HFF-Myc (cell line): ENCODE results near the gene ZCCHC24.

Experiments used
- DNase-seq: peaks from one replicate; pipeline ENCODE4 v3.0.0-alpha.2; 2011; ENCODE audit warnings: low read depth; ENCODE audit errors: extremely low read depth
- H3K4me3 ChIP-seq: replicated peaks from 2 replicates; pipeline ENCODE4 v1.5.1; 2011; ENCODE audit warnings: low read depth, mild to moderate bottlenecking, control low read depth, low read length
- CTCF ChIP-seq: IDR thresholded peaks from 2 replicates; pipeline ENCODE4 v1.5.1; 2012; ENCODE audit warnings: mild to moderate bottlenecking, low read depth, low read length, control low read depth; ENCODE audit errors: missing control alignments

ZCCHC24 gene

GRCh38 chr10:79360499-79361342 lies 84.7 kb downstream of the ZCCHC24 start:
- TF ChIP-seq CTCF = no peak
- H3K4me3 ChIP-seq = no peak overlapping the region
- DNase-seq = no peak

- no peak for DNase-seq
- no peak overlapping the region for H3K4me3 ChIP-seq
- no peak for TF ChIP-seq CTCF
Observed at GRCh38 chr10:79359816-79360498, 85.5 kb downstream of the ZCCHC24 start.

- TF ChIP-seq CTCF = no peak
- H3K4me3 ChIP-seq = no peak overlapping the region
- DNase-seq = no peak
Observed at GRCh38 chr10:79358811-79359210, 86.6 kb downstream of the ZCCHC24 start.

- no peak overlapping the region for H3K4me3 ChIP-seq
- no peak for DNase-seq
- no peak for TF ChIP-seq CTCF
Observed at GRCh38 chr10:79357180-79357579, 88.2 kb downstream of the ZCCHC24 start.

GRCh38 chr10:79356104-79356503 lies 89.3 kb downstream of the ZCCHC24 start:
- no peak overlapping the region for H3K4me3 ChIP-seq
- no peak for TF ChIP-seq CTCF
- no peak for DNase-seq

- DNase-seq = no peak
- no peak overlapping the region for H3K4me3 ChIP-seq
- TF ChIP-seq CTCF = no peak
Observed at GRCh38 chr10:79355420-79356017, 89.9 kb downstream of the ZCCHC24 start.
